Transverse colon (tissue), 4 donors: ENCODE measurements around the gene ZMYND19. TPM values are rescaled to one million over a fixed set of nuclear protein-coding genes. Genes with fewer than 3 reads are reported as not detected.

Experiments used
- DNase-seq: peaks from one replicate; pipeline ENCODE4 v3.0.0-alpha.2; 2019
- H3K27ac ChIP-seq, 4 donors: fragments of 200-600 bp; sonication (generic); 2 replicates each; pipeline ENCODE4 v1.5.1; 2016 to 2018; ENCODE audit warnings: inconsistent platforms in 4 of 4
- H3K27me3 ChIP-seq: fragments of 200-600 bp; sonication (generic); 2 replicates; pipeline ENCODE4 v1.5.1; 2017; ENCODE audit warnings: inconsistent platforms
- H3K36me3 ChIP-seq, 4 donors: fragments of 200-600 bp; sonication (generic); 2 replicates each; pipeline ENCODE4 v1.5.1; 2017 to 2019; ENCODE audit warnings: inconsistent platforms in 4 of 4
- H3K4me1 ChIP-seq, 4 donors: fragments of 200-600 bp; sonication (generic); 2 replicates each; pipeline ENCODE4 v1.5.1; 2017 to 2020; ENCODE audit warnings: inconsistent platforms in 4 of 4
- H3K4me3 ChIP-seq, 4 donors: fragments of 200-600 bp; sonication (generic); 1 replicate in 1 of 4; 2 replicates in 3 of 4; pipeline versions ENCODE4 v1.5.1 to v1.6.1; 2017 to 2019; ENCODE audit warnings: inconsistent platforms in 4 of 4
- H3K9me3 ChIP-seq, 2 donors: fragments of 200-600 bp; sonication (generic); 2 replicates each; pipeline ENCODE4 v1.5.1; 2017 to 2019; ENCODE audit warnings: inconsistent platforms in 2 of 2
- CTCF ChIP-seq, 5 experiments: fragments of 200-600 bp in 3 of 5; fragments of 450-650 bp in 2 of 5; sonication (generic) in 3 of 5; IDR thresholded peaks; 1 replicate in 2 of 5; 2 replicates in 3 of 5; pipeline ENCODE4 v1.5.1; 2016 to 2017; ENCODE audit warnings: antibody characterized with exemption in 5 of 5, inconsistent platforms in 3 of 5, mild to moderate bottlenecking in 2 of 5, moderate library complexity in 1 of 5
- EP300 ChIP-seq: sonication (generic); formaldehyde crosslinking; IDR thresholded peaks from one replicate; pipeline ENCODE4 v1.6.1; 2017; ENCODE audit warnings: antibody characterized with exemption, low read depth
- POLR2A ChIP-seq: fragments of 450-650 bp; IDR thresholded peaks from one replicate; pipeline ENCODE4 v1.6.1; 2016; ENCODE audit warnings: antibody characterized with exemption, mild to moderate bottlenecking, moderate library complexity
- POLR2AphosphoS5 ChIP-seq, 3 donors: sonication (generic); formaldehyde crosslinking; IDR thresholded peaks; one replicate each; pipeline ENCODE4 v1.6.1; 2016; ENCODE audit warnings: antibody characterized with exemption in 3 of 3
- WGBS, 2 donors: methylation state at CpG; one replicate each; pipeline ENCODE4 v1.1.5; 2018; ENCODE audit warnings: low coverage in 1 of 2; 5-methylcytosine and 5-hydroxymethylcytosine counted together
- in situ Hi-C, 4 donors: fragments of 200-750 bp; cut with MboI; loops; one replicate each; pipeline versions ENCODE4 v1.15.0 to v1.15.1; 2017; ENCODE audit warnings: low sequenced_read_pairs in 3 of 4, low pct_ligation_motif_present in 1 of 4, low pct_unique_long_range_greater_than_20kb in 1 of 4
- intact Hi-C: fragments of 100-400 bp; cut with DNase I; formaldehyde crosslinking; loops from one replicate; pipeline ENCODE4 v1.15.1; 2023; ENCODE audit warnings: low total_unique reads
- total RNA-seq, 4 donors: library from RNA; depleted of rRNA; stranded (reverse); fragments of >200 nt; gene quantifications; one replicate each; pipeline ENCODE4 v1.1.0, GENCODE V29; 2016

Gene ZMYND19
- total RNA-seq, 4 donors from 2014 or later, result 6.7 to 11.5 (median 9.8) TPM

- H3K27ac ChIP-seq, result no peak overlapping the region
- peaks cover 12 to 25% (median 21%) of the 10 kb centered on the region in 4 donors for H3K4me1 ChIP-seq
- H3K9me3 ChIP-seq, result no peaks in the 10 kb centered on the region
- intact Hi-C loops (no loop called here), in situ Hi-C loops (no loop called here)
- 78 to 92% methylated on average over 7 to 23 of the region's 23 CpGs for WGBS, 2 donors
- H3K27me3 ChIP-seq, result no peaks in the 10 kb centered on the region
- peaks cover 0 to 4% (median 0%) of the 10 kb centered on the region in 4 donors for H3K36me3 ChIP-seq
- TF ChIP-seq CTCF (IDR thresholded peaks at IDR 0.05) (no peak), POLR2AphosphoS5 (IDR thresholded peaks at IDR 0.05) (no peak), EP300 (no peak), POLR2A (no peak)
- DNase-seq, result no peak
- H3K4me3 ChIP-seq, result no peak overlapping the region
These were observed 42.4 kb downstream of the ZMYND19 start for GRCh38 chr9:137547687-137548543.

- no peak for DNase-seq
- in situ Hi-C loops, result no loop called here
- Histone ChIP-seq H3K4me1 (peaks cover 5 to 17% (median 9%) of the 10 kb centered on the region in 4 donors), H3K36me3 (peaks cover 0 to 4% (median 0%) of the 10 kb centered on the region in 4 donors), H3K9me3 (no peaks in the 10 kb centered on the region), H3K27ac (peak overlapping the region; percentile 22 to 55 (median 51)), H3K27me3 (no peaks in the 10 kb centered on the region), H3K4me3 (no peak overlapping the region)
- TF ChIP-seq EP300 (no peak), POLR2AphosphoS5 (IDR thresholded peaks at IDR 0.05) (no peak), POLR2A (no peak), CTCF (IDR thresholded peaks at IDR 0.05) (no peak)
- intact Hi-C loops, result no loop called here
- 50 to 78% methylated on average over 1 to 10 of the region's 10 CpGs for WGBS, 2 donors
These were observed 45.2 kb downstream of the ZMYND19 start for GRCh38 chr9:137545123-137545522.

- Histone ChIP-seq H3K4me1 (peaks cover 0 to 10% (median 3%) of the 10 kb centered on the region in 4 donors), H3K4me3 (no peak overlapping the region), H3K9me3 (no peaks in the 10 kb centered on the region), H3K36me3 (peaks cover 0 to 4% (median 0%) of the 10 kb centered on the region in 4 donors), H3K27me3 (no peaks in the 10 kb centered on the region), H3K27ac (peak overlapping the region; percentile 22 to 55 (median 51))
- in situ Hi-C loops (no loop called here), intact Hi-C loops (no loop called here)
- DNase-seq, result no peak
- 76 to 80% methylated on average over 5 to 12 of the region's 12 CpGs for WGBS, 2 donors
- TF ChIP-seq POLR2A (no peak), CTCF (IDR thresholded peaks at IDR 0.05) (no peak), POLR2AphosphoS5 (IDR thresholded peaks at IDR 0.05) (no peak), EP300 (no peak)
These were observed 46.0 kb downstream of the ZMYND19 start for GRCh38 chr9:137544176-137544760.

GRCh38 chr9:137543237-137543963, 46.9 kb downstream of the ZMYND19 start:
- Histone ChIP-seq H3K27ac (peak overlapping the region in 2 of 4 donors; percentile 51), H3K4me3 (no peak overlapping the region), H3K27me3 (no peaks in the 10 kb centered on the region), H3K9me3 (no peaks in the 10 kb centered on the region), H3K4me1 (peaks cover 0 to 2% (median 0%) of the 10 kb centered on the region in 4 donors), H3K36me3 (peaks cover 0 to 4% (median 0%) of the 10 kb centered on the region in 4 donors)
- WGBS, 2 donors, result 93% methylated on average over 25 of the region's 25 CpGs; no CpG with 5 or more reads in 1 of the 2 donors
- no peak for DNase-seq
- intact Hi-C loops (no loop called here), in situ Hi-C loops (no loop called here)
- TF ChIP-seq CTCF (IDR thresholded peaks at IDR 0.05) (no peak), POLR2A (no peak), POLR2AphosphoS5 (IDR thresholded peaks at IDR 0.05) (no peak), EP300 (no peak)
